Measurements from ENCODE around the gene GLTPD2.

Gene GLTPD2

DNA sequence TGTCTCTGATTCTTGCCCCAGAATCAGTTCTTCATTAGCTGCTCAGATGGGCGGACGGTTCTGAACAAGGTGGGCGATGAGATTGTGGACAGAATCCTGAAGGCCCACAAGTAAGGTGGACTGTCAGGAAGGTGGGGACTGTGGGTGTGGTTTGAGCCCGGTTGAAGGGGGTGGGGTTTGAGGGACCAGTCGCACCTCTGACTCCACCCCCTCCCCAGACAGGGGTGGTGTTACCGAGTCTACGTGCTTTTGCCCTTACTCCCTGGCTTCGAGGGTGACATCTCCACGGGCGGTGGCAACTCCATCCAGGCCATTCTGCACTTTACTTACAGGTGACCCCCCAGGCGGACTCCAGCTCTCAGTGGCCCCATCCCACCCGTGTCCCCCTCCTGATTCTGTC lies 29.5 kb downstream of the GLTPD2 start:
- Histone ChIP-seq H3K27me3 (ENCODE audit: low read length) (no peaks in the 10 kb centered on the region), H3K27ac (ENCODE audit: low read depth, low read length) (no peak overlapping the region), H3K4me2 (ENCODE audit: low read depth, low read length, poor library complexity, severe bottlenecking) (no peak overlapping the region), H3K9me3 (ENCODE audit: insufficient read depth, low read length) (no peaks in the 10 kb centered on the region), H3K79me2 (ENCODE audit: insufficient read depth, low read length) (no peaks in the 10 kb centered on the region), H3F3A (ENCODE audit: insufficient read depth) (no peaks in the 10 kb centered on the region), H3K36me3 (ENCODE audit: low read length) (no peaks in the 10 kb centered on the region), H2AFZ (ENCODE audit: low read depth, low read length, severe bottlenecking) (no peak overlapping the region), H3K9ac (ENCODE audit: low read length) (no peak overlapping the region), H4K20me1 (ENCODE audit: low read depth, low read length) (no peaks in the 10 kb centered on the region), H3K4me3 (ENCODE audit: insufficient read depth, low read length, poor library complexity, severe bottlenecking) (no peak overlapping the region), H3K9me2 (replicated peaks; ENCODE audit: insufficient read depth, low read length) (no peaks in the 10 kb centered on the region)
- TF ChIP-seq EZH2phosphoT487 (conservative IDR thresholded peaks at IDR 0.05; ENCODE audit: low read length): no peak
- no peak for TF ChIP-seq CTCF (IDR thresholded peaks at IDR 0.05; ENCODE audit: insufficient read depth, low read length, poor library complexity, severe bottlenecking)

DNA sequence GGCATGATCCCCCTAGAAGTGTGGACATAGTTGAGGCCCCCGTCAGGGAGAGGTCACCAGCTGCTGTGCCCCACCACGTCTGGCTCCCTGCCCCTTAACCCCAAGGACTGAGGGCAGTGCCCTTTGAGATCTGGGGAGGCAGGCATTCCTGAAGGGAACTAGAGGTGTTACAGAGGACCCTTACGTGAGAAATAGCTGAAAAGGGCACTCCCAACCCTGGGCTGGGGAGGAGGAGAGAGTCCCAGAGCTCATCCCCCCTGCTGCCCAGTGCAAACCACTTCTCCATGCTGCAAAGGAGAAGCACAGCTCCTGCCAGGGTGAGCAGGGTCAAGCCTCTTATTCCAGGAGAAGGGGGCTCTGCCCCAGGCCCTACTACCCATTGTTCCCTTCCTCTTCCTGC lies 34.1 kb downstream of the GLTPD2 start:
- no peak overlapping the region for H3K4me3 ChIP-seq (ENCODE audit: insufficient read depth, low read length, poor library complexity, severe bottlenecking)
- no peaks in the 10 kb centered on the region for H3K27me3 ChIP-seq (ENCODE audit: low read length)
- H3K9me2 ChIP-seq (replicated peaks; ENCODE audit: insufficient read depth, low read length): no peaks in the 10 kb centered on the region
- H4K20me1 ChIP-seq (ENCODE audit: low read depth, low read length): no peaks in the 10 kb centered on the region
- H3K27ac ChIP-seq (ENCODE audit: low read depth, low read length): no peak overlapping the region
- H3K79me2 ChIP-seq (ENCODE audit: insufficient read depth, low read length): no peaks in the 10 kb centered on the region
- H3K9ac ChIP-seq (ENCODE audit: low read length): no peak overlapping the region
- H2AFZ ChIP-seq (ENCODE audit: low read depth, low read length, severe bottlenecking): no peak overlapping the region
- no peak overlapping the region for H3K4me2 ChIP-seq (ENCODE audit: low read depth, low read length, poor library complexity, severe bottlenecking)
- TF ChIP-seq EZH2phosphoT487 (conservative IDR thresholded peaks at IDR 0.05; ENCODE audit: low read length) (no peak), CTCF (IDR thresholded peaks at IDR 0.05; ENCODE audit: insufficient read depth, low read length, poor library complexity, severe bottlenecking) (no peak)
- no peaks in the 10 kb centered on the region for H3K36me3 ChIP-seq (ENCODE audit: low read length)
- no peaks in the 10 kb centered on the region for H3F3A ChIP-seq (ENCODE audit: insufficient read depth)
- H3K9me3 ChIP-seq (ENCODE audit: insufficient read depth, low read length): no peaks in the 10 kb centered on the region

GRCh38 chr17:4823373-4824089 lies 34.8 kb downstream of the GLTPD2 start:
- H3K36me3 ChIP-seq (ENCODE audit: low read length): no peaks in the 10 kb centered on the region
- H3K27ac ChIP-seq (ENCODE audit: low read depth, low read length): no peak overlapping the region
- H3K9ac ChIP-seq (ENCODE audit: low read length): no peak overlapping the region
- no peak overlapping the region for H2AFZ ChIP-seq (ENCODE audit: low read depth, low read length, severe bottlenecking)
- H3K27me3 ChIP-seq (ENCODE audit: low read length): no peaks in the 10 kb centered on the region
- H3K79me2 ChIP-seq (ENCODE audit: insufficient read depth, low read length): no peaks in the 10 kb centered on the region
- H3F3A ChIP-seq (ENCODE audit: insufficient read depth): no peaks in the 10 kb centered on the region
- no peak overlapping the region for H3K4me3 ChIP-seq (ENCODE audit: insufficient read depth, low read length, poor library complexity, severe bottlenecking)
- no peaks in the 10 kb centered on the region for H3K9me2 ChIP-seq (replicated peaks; ENCODE audit: insufficient read depth, low read length)
- H3K9me3 ChIP-seq (ENCODE audit: insufficient read depth, low read length): no peaks in the 10 kb centered on the region
- H4K20me1 ChIP-seq (ENCODE audit: low read depth, low read length): no peaks in the 10 kb centered on the region
- TF ChIP-seq EZH2phosphoT487 (conservative IDR thresholded peaks at IDR 0.05; ENCODE audit: low read length): no peak
- TF ChIP-seq CTCF (IDR thresholded peaks at IDR 0.05; ENCODE audit: insufficient read depth, low read length, poor library complexity, severe bottlenecking): no peak
- H3K4me2 ChIP-seq (ENCODE audit: low read depth, low read length, poor library complexity, severe bottlenecking): no peak overlapping the region
